DMS 273 treated with DMSO at 0.1 percent for 48 hours (cell line): Measurements from ENCODE around the gene UBL3.

ENCODE experiments used
- DNase-seq: peaks from one replicate; lab custom pipeline; 2025; lab: John Stamatoyannopoulos, UW

Gene UBL3

GRCh38 chr13:29810145-29810742 lies 40.2 kb downstream of the UBL3 start:
- no peak for DNase-seq

- no peak for DNase-seq
Measured at GRCh38 chr13:29808264-29808663, 42.2 kb downstream of the UBL3 start.

GRCh38 chr13:29805994-29806979 lies 44.1 kb downstream of the UBL3 start:
- DNase-seq: no peak

- no peak for DNase-seq
Measured at GRCh38 chr13:29803221-29803620, 47.2 kb downstream of the UBL3 start.

GRCh38 chr13:29802621-29803020 lies 47.8 kb downstream of the UBL3 start:
- no peak for DNase-seq

GRCh38 chr13:29801737-29802305 lies 48.6 kb downstream of the UBL3 start:
- DNase-seq: no peak

- no peak for DNase-seq
Measured at GRCh38 chr13:29801102-29801501, 49.3 kb downstream of the UBL3 start.

GRCh38 chr13:29800687-29801086 lies 49.7 kb downstream of the UBL3 start:
- no peak for DNase-seq

- no peak for DNase-seq
Measured at GRCh38 chr13:29799041-29799440, 51.4 kb downstream of the UBL3 start.

GRCh38 chr13:29791997-29792780 lies 58.2 kb downstream of the UBL3 start:
- no peak for DNase-seq

GRCh38 chr13:29791508-29791907 lies 58.9 kb downstream of the UBL3 start:
- DNase-seq: no peak

- DNase-seq: no peak
Measured at GRCh38 chr13:29786698-29787097, 63.7 kb downstream of the UBL3 start.

GRCh38 chr13:29785978-29786377 lies 64.4 kb downstream of the UBL3 start:
- DNase-seq: no peak

- DNase-seq: no peak
Measured at GRCh38 chr13:29782798-29783197, 67.6 kb downstream of the UBL3 start.

- DNase-seq: no peak
Measured at GRCh38 chr13:29774830-29775229, 75.6 kb downstream of the UBL3 start.

- peak; percentile 1 for DNase-seq
Measured at GRCh38 chr13:29771247-29771646, 79.2 kb downstream of the UBL3 start.

GRCh38 chr13:29767006-29767405 lies 83.4 kb downstream of the UBL3 start:
- DNase-seq: no peak

GRCh38 chr13:29763436-29764180 lies 86.8 kb downstream of the UBL3 start:
- DNase-seq: no peak

- DNase-seq: no peak
Measured at GRCh38 chr13:29761815-29762214, 88.6 kb downstream of the UBL3 start.

- DNase-seq: no peak
Measured at GRCh38 chr13:29761160-29761559, 89.3 kb downstream of the UBL3 start.

GRCh38 chr13:29760544-29760943 lies 89.9 kb downstream of the UBL3 start:
- DNase-seq: no peak
